Nucleus accumbens (tissue), 56 donors: Measurements from ENCODE around the gene PTGDS.
A peak's percentile ranks its signal among the peaks of the same experiment; 100 is the strongest.

ENCODE experiments used
- DNase-seq, 56 donors: peaks; one replicate each; lab custom pipeline; 2025; lab: John Stamatoyannopoulos, UW

Gene PTGDS

GRCh38 chr9:136977223-136977622 is at the start of gene PTGDS:
TSS of gene PTGDS (plus strand) at chr9:136977504. CDS start at chr9:136977579, 75 bp downstream.
- peak; percentile 49 to 98 (median 94) for DNase-seq

- no peak for DNase-seq
These were observed 48.7 kb upstream of the PTGDS start for GRCh38 chr9:136928591-136928990.

- no peak for DNase-seq
These were observed 47.3 kb upstream of the PTGDS start for GRCh38 chr9:136930014-136930413.

- DNase-seq, result no peak
These were observed 45.6 kb upstream of the PTGDS start for GRCh38 chr9:136931611-136932130.

- no peak for DNase-seq
These were observed 43.0 kb upstream of the PTGDS start for GRCh38 chr9:136934277-136934676.

- no peak for DNase-seq
These were observed 41.7 kb upstream of the PTGDS start for GRCh38 chr9:136935651-136936050.

GRCh38 chr9:136936645-136937170 is 40.6 kb upstream of the PTGDS start:
- DNase-seq, result no peak

GRCh38 chr9:136937186-136938001 is 39.9 kb upstream of the PTGDS start:
- no peak for DNase-seq

GRCh38 chr9:136939431-136939995 is 37.8 kb upstream of the PTGDS start:
- DNase-seq, result no peak

GRCh38 chr9:136939996-136940525 is 37.2 kb upstream of the PTGDS start:
- peak in 49 of 56 donors; percentile 18 to 93 (median 72) for DNase-seq

GRCh38 chr9:136940526-136941230 is 36.6 kb upstream of the PTGDS start:
- DNase-seq, result no peak

- DNase-seq, result no peak
These were observed 35.8 kb upstream of the PTGDS start for GRCh38 chr9:136941231-136942111.

GRCh38 chr9:136942112-136942880 is 35.0 kb upstream of the PTGDS start:
- no peak for DNase-seq

- DNase-seq, result no peak
These were observed 34.4 kb upstream of the PTGDS start for GRCh38 chr9:136942881-136943230.

- peak in 2 of 56 donors; percentile 36 for DNase-seq
These were observed 33.8 kb upstream of the PTGDS start for GRCh38 chr9:136943291-136944211.

- DNase-seq, result peak in 5 of 56 donors; percentile 35 to 71 (median 62)
These were observed 33.1 kb upstream of the PTGDS start for GRCh38 chr9:136944212-136944518.

GRCh38 chr9:136944519-136945332 is 32.6 kb upstream of the PTGDS start, which contains the start of the genes C8G and FBXW5:
TSS of gene C8G (plus strand) at chr9:136945243. CDS start at chr9:136945321, 78 bp downstream.
TSS of gene FBXW5 (minus strand) at chr9:136944738. CDS start at chr9:136944083, 655 bp downstream.
- peak; percentile 33 to 96 (median 87) for DNase-seq
